Measurements from ENCODE around the gene NEK3. TPM values are rescaled to one million over a fixed set of nuclear protein-coding genes. Genes with fewer than 3 reads are reported as not detected.
"Not testable (repeated sequence)": the region's sequence is repeated elsewhere in the genome, so short reads cannot be mapped to it uniquely, and the experiment has no call there.

Gene NEK3
- total and polyA plus RNA-seq, 5 donors from 2014 or later = 4.2 to 17.2 (median 6.9) TPM

DNA sequence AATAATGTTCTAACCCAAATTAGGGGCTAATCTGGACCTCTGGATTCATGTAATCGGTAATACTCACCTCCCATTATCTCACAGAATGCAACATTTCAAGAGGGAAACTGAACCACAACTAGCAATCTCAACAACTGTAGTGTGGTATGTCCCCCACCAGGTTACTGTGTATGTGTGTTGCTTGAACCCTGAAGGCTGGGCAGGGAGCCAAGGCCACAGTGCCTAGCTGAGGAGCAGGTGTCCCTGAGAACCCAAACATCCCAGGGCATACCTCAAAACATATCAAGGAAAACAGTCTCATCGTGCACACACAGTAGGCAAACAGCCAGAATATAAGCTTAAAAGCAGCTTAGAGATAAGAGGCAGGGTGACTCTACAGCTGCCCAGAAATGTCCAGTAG is 20.5 kb upstream of the NEK3 start:
- DNase-seq = no peak
- no peaks in the 10 kb centered on the region for H3K9me3 ChIP-seq (ENCODE audit: control insufficient read depth in 2 of 2, low read length in 2 of 2)
- no peaks in the 10 kb centered on the region for H3K4me1 ChIP-seq (ENCODE audit: control insufficient read depth, insufficient read depth, low read length, poor library complexity, severe bottlenecking)
- Mint-ChIP-seq H3K4me1 (peaks cover 0 to 3% (median 0%) of the 10 kb centered on the region in 4 donors), H3K27me3 (no peaks in the 10 kb centered on the region), H3K4me3 (no peak overlapping the region), H3K36me3 (peaks cover 17% of the 10 kb centered on the region), H3K9me3 (no peaks in the 10 kb centered on the region), H3K27ac (peak overlapping the region in 1 of 3 donors; percentile 16)
- H3K36me3 ChIP-seq (ENCODE audit: control insufficient read depth, insufficient read depth, low read length) = peaks cover 56% of the 10 kb centered on the region
- ATAC-seq (ENCODE audit: low read depth in 2 of 2) = no peak
- H3K4me3 ChIP-seq (ENCODE audit: low read depth, low read length) = no peak overlapping the region
- H3K27me3 ChIP-seq (ENCODE audit: control insufficient read depth, insufficient read depth, low read length) = no peaks in the 10 kb centered on the region
- H3K27ac ChIP-seq (ENCODE audit: insufficient read depth, low read length, poor library complexity, severe bottlenecking) = no peak overlapping the region

DNA sequence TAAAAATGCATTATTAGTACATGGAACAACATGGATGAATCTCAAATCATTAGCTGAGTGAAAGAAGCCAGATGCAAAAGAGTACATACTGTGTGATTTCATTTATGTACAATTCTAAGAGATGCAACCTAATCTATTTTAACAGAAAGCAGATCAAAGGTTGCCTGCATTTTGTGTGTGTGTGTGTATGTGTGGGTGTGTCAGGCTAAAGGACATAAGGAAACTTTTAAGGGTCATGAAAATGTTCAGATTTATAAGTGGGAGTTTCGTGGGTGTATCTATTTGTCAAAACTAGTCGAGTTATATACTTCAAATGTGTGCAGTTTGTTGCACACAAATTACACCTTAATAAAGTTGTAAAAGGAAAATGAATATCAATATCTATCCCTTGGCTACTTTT is 17.9 kb upstream of the NEK3 start:
- Mint-ChIP-seq H3K27me3 (no peaks in the 10 kb centered on the region), H3K4me3 (no peak overlapping the region), H3K27ac (no peak overlapping the region), H3K4me1 (peaks cover 0 to 11% (median 0%) of the 10 kb centered on the region in 4 donors), H3K36me3 (peaks cover 14% of the 10 kb centered on the region), H3K9me3 (no peaks in the 10 kb centered on the region)
- Histone ChIP-seq H3K4me1 (ENCODE audit: control insufficient read depth, insufficient read depth, low read length, poor library complexity, severe bottlenecking) (no peaks in the 10 kb centered on the region), H3K27ac (ENCODE audit: insufficient read depth, low read length, poor library complexity, severe bottlenecking) (no peak overlapping the region), H3K27me3 (ENCODE audit: control insufficient read depth, insufficient read depth, low read length) (no peaks in the 10 kb centered on the region), H3K9me3 (ENCODE audit: control insufficient read depth in 2 of 2, low read length in 2 of 2) (no peaks in the 10 kb centered on the region), H3K4me3 (ENCODE audit: low read depth, low read length) (no peak overlapping the region), H3K36me3 (ENCODE audit: control insufficient read depth, insufficient read depth, low read length) (peaks cover 61% of the 10 kb centered on the region)
- DNase-seq (no peak), ATAC-seq (ENCODE audit: low read depth in 2 of 2) (no peak)

DNA sequence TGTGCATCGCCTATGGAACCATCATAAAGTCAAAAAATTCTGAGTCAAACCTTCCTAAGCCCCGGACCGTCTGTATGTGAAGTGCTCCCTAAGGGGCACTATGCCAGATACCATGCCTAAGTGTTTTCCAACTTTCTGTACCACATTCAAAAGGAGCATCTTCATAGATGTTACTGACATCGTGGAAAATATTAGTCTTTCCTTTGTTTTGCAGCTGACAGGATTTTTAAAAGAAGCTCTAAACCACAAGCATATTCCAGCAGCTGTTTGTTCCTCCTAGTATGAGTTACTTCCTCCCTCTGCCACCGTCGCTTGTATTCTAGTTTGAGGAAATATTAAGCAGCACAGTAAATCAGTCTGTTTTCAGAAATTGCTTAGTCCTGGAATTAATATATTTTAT is 14.6 kb upstream of the NEK3 start:
- H3K9me3 ChIP-seq (ENCODE audit: control insufficient read depth in 2 of 2, low read length in 2 of 2); H3K4me3 ChIP-seq (ENCODE audit: low read depth, low read length); H3K9me3 Mint-ChIP-seq; H3K27me3 ChIP-seq (ENCODE audit: control insufficient read depth, insufficient read depth, low read length); H3K4me1 Mint-ChIP-seq; H3K27ac ChIP-seq (ENCODE audit: insufficient read depth, low read length, poor library complexity, severe bottlenecking); H3K4me3 Mint-ChIP-seq; DNase-seq; ATAC-seq (ENCODE audit: low read depth in 2 of 2); H3K27me3 Mint-ChIP-seq; H3K4me1 ChIP-seq (ENCODE audit: control insufficient read depth, insufficient read depth, low read length, poor library complexity, severe bottlenecking): not testable (repeated sequence)
- peaks cover 60% of the 10 kb centered on the region for H3K36me3 ChIP-seq (ENCODE audit: control insufficient read depth, insufficient read depth, low read length)
- peak overlapping the region in 1 of 3 donors; percentile 25 for H3K27ac Mint-ChIP-seq
- peaks cover 17% of the 10 kb centered on the region for H3K36me3 Mint-ChIP-seq

DNA sequence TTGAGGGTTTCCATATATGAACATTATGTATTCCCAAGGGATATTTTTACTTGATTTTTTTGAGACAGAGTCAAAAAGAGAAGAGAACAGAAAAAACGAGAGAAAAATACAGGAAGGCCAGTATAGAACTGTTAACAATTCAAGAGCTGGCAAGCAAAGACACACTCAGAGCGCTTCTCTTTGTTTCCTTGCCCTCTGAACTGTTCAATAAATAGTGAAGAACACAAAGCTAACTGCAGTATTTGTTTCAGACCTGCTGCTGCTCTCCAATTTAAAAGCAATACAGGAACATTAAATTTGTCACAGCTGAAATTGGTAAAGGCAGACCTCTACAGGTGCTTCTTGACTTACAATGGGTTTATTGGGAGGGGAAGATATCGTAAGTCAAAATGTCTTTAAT is 14.0 kb upstream of the NEK3 start:
- no peaks in the 10 kb centered on the region for H3K4me1 ChIP-seq (ENCODE audit: control insufficient read depth, insufficient read depth, low read length, poor library complexity, severe bottlenecking)
- DNase-seq (no peak), ATAC-seq (ENCODE audit: low read depth in 2 of 2) (no peak)
- peaks cover 59% of the 10 kb centered on the region for H3K36me3 ChIP-seq (ENCODE audit: control insufficient read depth, insufficient read depth, low read length)
- peak overlapping the region in 1 of 3 donors; percentile 90 for H3K27ac Mint-ChIP-seq
- no peaks in the 10 kb centered on the region for H3K27me3 ChIP-seq (ENCODE audit: control insufficient read depth, insufficient read depth, low read length)
- no peaks in the 10 kb centered on the region for H3K27me3 Mint-ChIP-seq
- peaks cover 2 to 8% (median 4%) of the 10 kb centered on the region in 4 donors for H3K4me1 Mint-ChIP-seq
- H3K4me3 ChIP-seq (ENCODE audit: low read depth, low read length) = no peak overlapping the region
- H3K36me3 Mint-ChIP-seq = peaks cover 17% of the 10 kb centered on the region
- H3K9me3 Mint-ChIP-seq = no peaks in the 10 kb centered on the region
- H3K9me3 ChIP-seq (ENCODE audit: control insufficient read depth in 2 of 2, low read length in 2 of 2) = no peaks in the 10 kb centered on the region
- H3K27ac ChIP-seq (ENCODE audit: insufficient read depth, low read length, poor library complexity, severe bottlenecking) = no peak overlapping the region
- no peak overlapping the region for H3K4me3 Mint-ChIP-seq

DNA sequence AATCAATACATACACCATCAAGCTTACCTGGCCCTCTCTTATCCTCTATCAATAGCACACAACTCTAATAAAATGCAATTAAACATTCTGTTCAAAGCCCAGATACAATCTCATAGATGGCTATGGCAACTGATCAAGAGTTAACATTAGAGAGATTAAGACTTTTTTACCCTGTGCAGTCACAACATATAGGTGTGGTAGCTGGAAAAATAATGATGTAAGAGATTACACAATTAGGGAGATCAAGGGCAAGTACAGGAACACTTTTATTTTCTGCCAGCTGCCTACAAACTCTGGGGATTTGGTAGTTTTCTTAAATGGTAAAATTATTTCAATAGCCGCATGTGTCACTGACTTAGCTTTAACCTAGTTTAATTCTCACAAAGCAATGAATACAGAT is 12.3 kb upstream of the NEK3 start:
- H3K27ac ChIP-seq (ENCODE audit: insufficient read depth, low read length, poor library complexity, severe bottlenecking); H3K4me1 ChIP-seq (ENCODE audit: control insufficient read depth, insufficient read depth, low read length, poor library complexity, severe bottlenecking); H3K9me3 ChIP-seq (ENCODE audit: control insufficient read depth in 2 of 2, low read length in 2 of 2); H3K27me3 ChIP-seq (ENCODE audit: control insufficient read depth, insufficient read depth, low read length); H3K4me3 ChIP-seq (ENCODE audit: low read depth, low read length); H3K4me3 Mint-ChIP-seq; H3K27ac Mint-ChIP-seq; ATAC-seq (ENCODE audit: low read depth in 2 of 2); DNase-seq; H3K27me3 Mint-ChIP-seq; H3K9me3 Mint-ChIP-seq; H3K4me1 Mint-ChIP-seq: not testable (repeated sequence)
- H3K36me3 ChIP-seq (ENCODE audit: control insufficient read depth, insufficient read depth, low read length) = peaks cover 55% of the 10 kb centered on the region
- peaks cover 17% of the 10 kb centered on the region for H3K36me3 Mint-ChIP-seq

DNA sequence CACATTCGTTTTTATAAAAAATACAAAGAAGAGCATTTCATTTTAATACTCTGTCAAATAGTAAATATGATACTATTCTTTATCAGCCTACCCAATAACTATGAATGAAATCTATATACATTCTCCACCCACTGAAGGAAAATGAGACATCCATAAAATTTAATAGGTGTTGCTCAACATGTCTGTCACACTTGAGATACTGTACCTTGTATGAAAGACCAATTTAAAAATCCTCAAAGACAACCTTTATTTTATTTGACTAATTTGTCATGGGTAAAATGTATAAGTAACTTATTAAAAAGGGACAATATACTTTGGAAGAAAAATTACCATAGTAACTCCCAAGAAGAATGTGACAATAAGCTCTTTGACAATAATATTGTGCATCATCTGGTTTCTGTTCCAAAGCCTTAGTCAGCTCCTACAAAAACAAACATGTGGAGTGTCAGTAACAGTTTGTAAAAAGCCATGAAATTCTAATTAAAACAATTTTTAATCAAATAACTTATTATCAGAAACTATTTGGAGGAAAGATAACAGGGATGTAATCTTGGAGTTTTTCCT is 11.5 kb upstream of the NEK3 start:
- DNase-seq; ATAC-seq (ENCODE audit: low read depth in 2 of 2); H3K9me3 Mint-ChIP-seq: not testable (repeated sequence)

DNA sequence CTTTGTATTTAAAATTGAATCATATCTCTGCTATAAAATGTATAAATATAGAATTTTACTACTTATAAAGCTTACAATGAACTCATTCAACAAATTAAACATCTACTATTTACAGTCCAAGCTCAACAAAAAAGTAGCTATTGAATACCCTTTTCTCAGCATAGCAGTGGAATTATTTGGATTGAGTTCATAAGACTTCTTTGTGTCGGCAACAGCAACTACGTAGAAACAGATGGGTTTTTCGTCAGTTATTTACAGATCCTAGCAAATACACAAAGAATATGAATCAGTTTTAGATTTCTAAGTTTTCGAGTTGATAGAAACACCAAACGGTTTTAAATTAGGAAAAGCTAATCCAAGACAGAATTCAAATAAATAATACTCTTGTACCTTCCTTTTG is 10.4 kb upstream of the NEK3 start:
- H3K27ac ChIP-seq (ENCODE audit: insufficient read depth, low read length, poor library complexity, severe bottlenecking) = no peak overlapping the region
- H3K4me3 Mint-ChIP-seq = no peak overlapping the region
- H3K4me3 ChIP-seq (ENCODE audit: low read depth, low read length) = no peak overlapping the region
- no peak overlapping the region for H3K27ac Mint-ChIP-seq
- no peak for ATAC-seq (ENCODE audit: low read depth in 2 of 2)
- no peak for DNase-seq
- peaks cover 51% of the 10 kb centered on the region for H3K36me3 ChIP-seq (ENCODE audit: control insufficient read depth, insufficient read depth, low read length)
- H3K27me3 ChIP-seq (ENCODE audit: control insufficient read depth, insufficient read depth, low read length) = no peaks in the 10 kb centered on the region
- H3K4me1 Mint-ChIP-seq = peaks cover 2 to 8% (median 4%) of the 10 kb centered on the region in 4 donors
- no peaks in the 10 kb centered on the region for H3K9me3 Mint-ChIP-seq
- H3K9me3 ChIP-seq (ENCODE audit: control insufficient read depth in 2 of 2, low read length in 2 of 2) = no peaks in the 10 kb centered on the region
- peaks cover 22% of the 10 kb centered on the region for H3K36me3 Mint-ChIP-seq
- H3K4me1 ChIP-seq (ENCODE audit: control insufficient read depth, insufficient read depth, low read length, poor library complexity, severe bottlenecking) = no peaks in the 10 kb centered on the region
- no peaks in the 10 kb centered on the region for H3K27me3 Mint-ChIP-seq

More for the DNA sequence above, 11.5 kb upstream of the NEK3 start:
- H3K9me3 ChIP-seq (ENCODE audit: control insufficient read depth in 2 of 2, low read length in 2 of 2); H3K4me3 Mint-ChIP-seq; H3K4me1 Mint-ChIP-seq; H3K27me3 Mint-ChIP-seq; H3K27ac ChIP-seq (ENCODE audit: insufficient read depth, low read length, poor library complexity, severe bottlenecking); H3K4me3 ChIP-seq (ENCODE audit: low read depth, low read length); H3K4me1 ChIP-seq (ENCODE audit: control insufficient read depth, insufficient read depth, low read length, poor library complexity, severe bottlenecking); H3K27ac Mint-ChIP-seq; H3K27me3 ChIP-seq (ENCODE audit: control insufficient read depth, insufficient read depth, low read length): not testable (repeated sequence)
- H3K36me3 Mint-ChIP-seq = peaks cover 20% of the 10 kb centered on the region
- peaks cover 55% of the 10 kb centered on the region for H3K36me3 ChIP-seq (ENCODE audit: control insufficient read depth, insufficient read depth, low read length)

DNA sequence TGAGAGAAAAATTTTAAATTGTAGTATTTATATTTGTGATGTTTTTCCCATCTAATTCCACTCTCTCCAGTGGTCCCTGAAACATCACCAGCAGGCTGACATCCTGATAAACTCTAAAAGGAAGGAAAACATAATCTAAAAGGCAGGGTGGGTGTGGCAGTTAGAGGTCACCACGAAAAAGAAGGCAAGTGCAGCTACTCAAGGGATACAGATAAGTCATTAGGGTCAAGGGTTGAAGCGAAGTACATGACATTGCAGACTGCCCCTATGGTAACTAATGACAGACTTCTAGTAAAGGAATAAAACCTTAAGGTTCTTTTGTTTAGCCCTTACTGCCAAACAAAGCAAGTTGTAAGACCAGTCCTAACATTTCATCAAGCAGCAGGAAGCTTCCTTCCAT is 6.0 kb upstream of the NEK3 start:
- Histone ChIP-seq H3K27ac (ENCODE audit: insufficient read depth, low read length, poor library complexity, severe bottlenecking) (no peak overlapping the region), H3K27me3 (ENCODE audit: control insufficient read depth, insufficient read depth, low read length) (no peaks in the 10 kb centered on the region), H3K36me3 (ENCODE audit: control insufficient read depth, insufficient read depth, low read length) (peaks cover 18% of the 10 kb centered on the region), H3K9me3 (ENCODE audit: control insufficient read depth in 2 of 2, low read length in 2 of 2) (no peaks in the 10 kb centered on the region), H3K4me1 (ENCODE audit: control insufficient read depth, insufficient read depth, low read length, poor library complexity, severe bottlenecking) (no peaks in the 10 kb centered on the region), H3K4me3 (ENCODE audit: low read depth, low read length) (no peak overlapping the region)
- ATAC-seq (ENCODE audit: low read depth in 2 of 2) (no peak), DNase-seq (no peak)
- Mint-ChIP-seq H3K4me1 (peaks cover 0 to 6% (median 1%) of the 10 kb centered on the region in 4 donors), H3K36me3 (peaks cover 7% of the 10 kb centered on the region), H3K9me3 (no peaks in the 10 kb centered on the region), H3K4me3 (no peak overlapping the region), H3K27ac (no peak overlapping the region), H3K27me3 (no peaks in the 10 kb centered on the region)
